ENCODE measurements around the gene POU3F1. TPM values are rescaled to one million over a fixed set of nuclear protein-coding genes. Genes with fewer than 3 reads are reported as not detected.
A peak's percentile ranks its signal among the peaks of the same experiment; 100 is the strongest.

Gene POU3F1
- polyA plus RNA-seq, 2 of the 4 experiments (the other 2 are of a cell fraction) = not detected

- TF ChIP-seq EHMT2 (IDR thresholded peaks at IDR 0.05; ENCODE audit: low read depth) (no peak), TFCP2L1 (CRISPR knock-in tag; IDR thresholded peaks at IDR 0.05) (no peak), RCOR1 (IDR thresholded peaks at IDR 0.05; ENCODE audit: low read depth, low read length) (no peak), RAD21 (conservative IDR thresholded peaks at IDR 0.05 in 1 of 2, IDR thresholded peaks at IDR 0.05 in 1 of 2) (no peak), PHF8 (IDR thresholded peaks at IDR 0.05; ENCODE audit: borderline replicate concordance, low read depth) (peak; percentile 63), KDM5A (IDR thresholded peaks at IDR 0.05) (no peak), HOXA7 (CRISPR knock-in tag; IDR thresholded peaks at IDR 0.05) (peak; percentile 70; the same call in 1 of the 2 replicates), MYC (IDR thresholded peaks at IDR 0.05; ENCODE audit: borderline replicate concordance, low read length) (peak; percentile 94), RFX5 (IDR thresholded peaks at IDR 0.05) (no peak), ZFP36 (IDR thresholded peaks at IDR 0.05; ENCODE audit: borderline replicate concordance, partially characterized antibody) (no peak), FOSL2 (IDR thresholded peaks at IDR 0.05) (no peak), FOSL2 (CRISPR knock-in tag; IDR thresholded peaks at IDR 0.05) (0 out of 2 replicates have a peak, but pooled peaks have one; percentile 12), BHLHE40 (IDR thresholded peaks at IDR 0.05; ENCODE audit: low read depth, low read length) (peak; percentile 60), ELK1 (IDR thresholded peaks at IDR 0.05; ENCODE audit: low read depth, low read length) (no peak), NPAS2 (CRISPR knock-in tag; IDR thresholded peaks at IDR 0.05; ENCODE audit: borderline replicate concordance) (peak; percentile 76; the same call in 1 of the 2 replicates), JUNB (IDR thresholded peaks at IDR 0.05) (no peak), HMGXB4 (CRISPR knock-in tag; IDR thresholded peaks at IDR 0.05; ENCODE audit: borderline replicate concordance) (no peak; the same call in 1 of the 2 replicates), CBX8 (IDR thresholded peaks at IDR 0.05) (no peak), EP300 (IDR thresholded peaks at IDR 0.05) (no peak), KDM1A (IDR thresholded peaks at IDR 0.05; ENCODE audit: low read depth) (no peak), SREBF2 (IDR thresholded peaks at IDR 0.05) (no peak), TP53 (CRISPR knock-in tag; IDR thresholded peaks at IDR 0.05) (peak; percentile 83; the same call in 1 of the 2 replicates), ESRRA (IDR thresholded peaks at IDR 0.05; ENCODE audit: borderline replicate concordance, low read length) (no peak), E2F6 (IDR thresholded peaks at IDR 0.05; ENCODE audit: borderline replicate concordance, low read depth) (peak; percentile 100), CBX2 (IDR thresholded peaks at IDR 0.05; ENCODE audit: borderline replicate concordance, low read depth) (no peak), CHD4 (IDR thresholded peaks at IDR 0.05; ENCODE audit: borderline replicate concordance) (no peak), HOXB13 (CRISPR knock-in tag; IDR thresholded peaks at IDR 0.05; ENCODE audit: low read depth) (peak; percentile 95), FOXS1 (CRISPR knock-in tag; IDR thresholded peaks at IDR 0.05) (peak; percentile 60; the same call in 1 of the 2 replicates), RNF2 (IDR thresholded peaks at IDR 0.05; ENCODE audit: borderline replicate concordance, low read depth) (peak; percentile 88; the same call in 1 of the 2 replicates)
- TF ChIP-seq, protein P1, sequence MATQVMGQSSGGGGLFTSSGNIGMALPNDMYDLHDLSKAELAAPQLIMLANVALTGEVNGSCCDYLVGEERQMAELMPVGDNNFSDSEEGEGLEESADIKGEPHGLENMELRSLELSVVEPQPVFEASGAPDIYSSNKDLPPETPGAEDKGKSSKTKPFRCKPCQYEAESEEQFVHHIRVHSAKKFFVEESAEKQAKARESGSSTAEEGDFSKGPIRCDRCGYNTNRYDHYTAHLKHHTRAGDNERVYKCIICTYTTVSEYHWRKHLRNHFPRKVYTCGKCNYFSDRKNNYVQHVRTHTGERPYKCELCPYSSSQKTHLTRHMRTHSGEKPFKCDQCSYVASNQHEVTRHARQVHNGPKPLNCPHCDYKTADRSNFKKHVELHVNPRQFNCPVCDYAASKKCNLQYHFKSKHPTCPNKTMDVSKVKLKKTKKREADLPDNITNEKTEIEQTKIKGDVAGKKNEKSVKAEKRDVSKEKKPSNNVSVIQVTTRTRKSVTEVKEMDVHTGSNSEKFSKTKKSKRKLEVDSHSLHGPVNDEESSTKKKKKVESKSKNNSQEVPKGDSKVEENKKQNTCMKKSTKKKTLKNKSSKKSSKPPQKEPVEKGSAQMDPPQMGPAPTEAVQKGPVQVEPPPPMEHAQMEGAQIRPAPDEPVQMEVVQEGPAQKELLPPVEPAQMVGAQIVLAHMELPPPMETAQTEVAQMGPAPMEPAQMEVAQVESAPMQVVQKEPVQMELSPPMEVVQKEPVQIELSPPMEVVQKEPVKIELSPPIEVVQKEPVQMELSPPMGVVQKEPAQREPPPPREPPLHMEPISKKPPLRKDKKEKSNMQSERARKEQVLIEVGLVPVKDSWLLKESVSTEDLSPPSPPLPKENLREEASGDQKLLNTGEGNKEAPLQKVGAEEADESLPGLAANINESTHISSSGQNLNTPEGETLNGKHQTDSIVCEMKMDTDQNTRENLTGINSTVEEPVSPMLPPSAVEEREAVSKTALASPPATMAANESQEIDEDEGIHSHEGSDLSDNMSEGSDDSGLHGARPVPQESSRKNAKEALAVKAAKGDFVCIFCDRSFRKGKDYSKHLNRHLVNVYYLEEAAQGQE (IDR thresholded peaks at IDR 0.05) = peak; percentile 38; the same call in 1 of the 2 replicates
- TF ChIP-seq, protein P2, sequence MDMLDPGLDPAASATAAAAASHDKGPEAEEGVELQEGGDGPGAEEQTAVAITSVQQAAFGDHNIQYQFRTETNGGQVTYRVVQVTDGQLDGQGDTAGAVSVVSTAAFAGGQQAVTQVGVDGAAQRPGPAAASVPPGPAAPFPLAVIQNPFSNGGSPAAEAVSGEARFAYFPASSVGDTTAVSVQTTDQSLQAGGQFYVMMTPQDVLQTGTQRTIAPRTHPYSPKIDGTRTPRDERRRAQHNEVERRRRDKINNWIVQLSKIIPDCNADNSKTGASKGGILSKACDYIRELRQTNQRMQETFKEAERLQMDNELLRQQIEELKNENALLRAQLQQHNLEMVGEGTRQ (IDR thresholded peaks at IDR 0.05) = peak; percentile 95
- TF ChIP-seq, protein P3, sequence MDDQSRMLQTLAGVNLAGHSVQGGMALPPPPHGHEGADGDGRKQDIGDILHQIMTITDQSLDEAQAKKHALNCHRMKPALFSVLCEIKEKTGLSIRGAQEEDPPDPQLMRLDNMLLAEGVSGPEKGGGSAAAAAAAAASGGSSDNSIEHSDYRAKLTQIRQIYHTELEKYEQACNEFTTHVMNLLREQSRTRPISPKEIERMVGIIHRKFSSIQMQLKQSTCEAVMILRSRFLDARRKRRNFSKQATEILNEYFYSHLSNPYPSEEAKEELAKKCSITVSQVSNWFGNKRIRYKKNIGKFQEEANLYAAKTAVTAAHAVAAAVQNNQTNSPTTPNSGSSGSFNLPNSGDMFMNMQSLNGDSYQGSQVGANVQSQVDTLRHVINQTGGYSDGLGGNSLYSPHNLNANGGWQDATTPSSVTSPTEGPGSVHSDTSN (IDR thresholded peaks at IDR 0.05) = no peak
These were observed 34.0 kb downstream of the POU3F1 start, which contains the start of gene UTP11 (continued) for GRCh38 chr1:38012363-38013226.

Measured in A549 (cell line).